ENCODE measurements around the gene RAP1GDS1. TPM values are rescaled to one million over a fixed set of nuclear protein-coding genes. Genes with fewer than 3 reads are reported as not detected.

Gene RAP1GDS1
- total and polyA plus RNA-seq, 2 of the 13 experiments (the other 11 are each of a cell fraction or from before 2014, with no cell fraction given): 19.3 to 42.5 TPM

- no peaks in the 10 kb centered on the region; a peak in 1 of 5 replicates for H3K36me3 ChIP-seq (replicated peaks in 1 of 2; ENCODE audit: control insufficient read depth in 1 of 2, insufficient read depth in 2 of 2, low read length in 2 of 2)
- no peak for FAIRE-seq
Observed at GRCh38 chr4:98341309-98341708, 80.1 kb downstream of the RAP1GDS1 start.

GRCh38 chr4:98343626-98344025 is 82.4 kb downstream of the RAP1GDS1 start:
- no TSS peak for BruUV-seq (replicated peaks)
- POLR2A ChIA-PET: no interaction called here
- DNase-seq (ENCODE audit: low spot score): no peak
- Histone ChIP-seq H3K27ac (ENCODE audit: extremely low read length, insufficient read depth, low read length) (no peak overlapping the region), H4K20me1 (ENCODE audit: insufficient read depth, low read length) (no peaks in the 10 kb centered on the region), H3K4me3 (replicated peaks in 1 of 3; ENCODE audit: insufficient read depth in 1 of 3, low read depth in 2 of 3, low read length in 3 of 3) (no peak overlapping the region), H3K4me2 (ENCODE audit: low read depth, low read length) (no peak overlapping the region), H3K79me2 (ENCODE audit: insufficient read depth, low read length) (no peaks in the 10 kb centered on the region), H2AFZ (ENCODE audit: low read length) (no peak overlapping the region), H3K27me3 (ENCODE audit: control insufficient read depth in 1 of 2, insufficient read depth in 2 of 2, low read length in 2 of 2) (no peaks in the 10 kb centered on the region), H3K9ac (ENCODE audit: insufficient read depth, low read depth, low read length) (no peak overlapping the region), H3K36me3 (replicated peaks in 1 of 2; ENCODE audit: control insufficient read depth in 1 of 2, insufficient read depth in 2 of 2, low read length in 2 of 2) (no peaks in the 10 kb centered on the region; a peak in 1 of 5 replicates), H3K4me1 (ENCODE audit: insufficient read depth, low read length) (no peaks in the 10 kb centered on the region), H3K9me3 (ENCODE audit: low read length) (no peaks in the 10 kb centered on the region)
- FAIRE-seq: no peak
- intact Hi-C loops (cut with micrococcal nuclease; ENCODE audit: unreplicated experiment): no loop called here
- TF ChIP-seq ZNF296 (CRISPR knock-in tag; conservative IDR thresholded peaks at IDR 0.05) (no peak), ZNF33B (CRISPR knock-in tag; IDR thresholded peaks at IDR 0.05) (no peak)
- in situ Hi-C loops (cut with HindIII; ENCODE audit: extremely low pct_ligation_motif_present, low pct_unique_long_range_greater_than_20kb): no loop called here
- 95% methylated on average over 4 of the region's 4 CpGs for WGBS (ENCODE audit: low lambda C conversion rate)
- ATAC-seq: no peak
- CTCF ChIA-PET (ENCODE audit: low intra/inter-chr PET ratio, low total read pairs): no interaction called here

More at GRCh38 chr4:98341309-98341708, 80.1 kb downstream of the RAP1GDS1 start:
- BruUV-seq (replicated peaks): no TSS peak
- H3K9me3 ChIP-seq (ENCODE audit: low read length): no peaks in the 10 kb centered on the region
- DNase-seq (ENCODE audit: low spot score) (no peak), ATAC-seq (no peak)
- WGBS (ENCODE audit: low lambda C conversion rate): 96% methylated on average over 2 of the region's 2 CpGs
- no peak overlapping the region for H3K27ac ChIP-seq (ENCODE audit: extremely low read length, insufficient read depth, low read length)
- H3K4me1 ChIP-seq (ENCODE audit: insufficient read depth, low read length): no peaks in the 10 kb centered on the region
- no peaks in the 10 kb centered on the region for H3K27me3 ChIP-seq (ENCODE audit: control insufficient read depth in 1 of 2, insufficient read depth in 2 of 2, low read length in 2 of 2)
- in situ Hi-C loops (cut with HindIII; ENCODE audit: extremely low pct_ligation_motif_present, low pct_unique_long_range_greater_than_20kb) (no loop called here), intact Hi-C loops (cut with micrococcal nuclease; ENCODE audit: unreplicated experiment) (no loop called here)
- no peaks in the 10 kb centered on the region for H4K20me1 ChIP-seq (ENCODE audit: insufficient read depth, low read length)
- CTCF ChIA-PET (ENCODE audit: low intra/inter-chr PET ratio, low total read pairs): no interaction called here
- no peak for TF ChIP-seq GATA4 (IDR thresholded peaks at IDR 0.05; ENCODE audit: borderline replicate concordance, low read depth)
- TF ChIP-seq IRF2 (CRISPR knock-in tag; IDR thresholded peaks at IDR 0.05): no peak
- TF ChIP-seq TARDBP (CRISPR knock-in tag; IDR thresholded peaks at IDR 0.05): no peak
- TF ChIP-seq SRSF4 (IDR thresholded peaks at IDR 0.05; ENCODE audit: low read depth, low read length, poor library complexity, severe bottlenecking): no peak
- TF ChIP-seq, protein P1, sequence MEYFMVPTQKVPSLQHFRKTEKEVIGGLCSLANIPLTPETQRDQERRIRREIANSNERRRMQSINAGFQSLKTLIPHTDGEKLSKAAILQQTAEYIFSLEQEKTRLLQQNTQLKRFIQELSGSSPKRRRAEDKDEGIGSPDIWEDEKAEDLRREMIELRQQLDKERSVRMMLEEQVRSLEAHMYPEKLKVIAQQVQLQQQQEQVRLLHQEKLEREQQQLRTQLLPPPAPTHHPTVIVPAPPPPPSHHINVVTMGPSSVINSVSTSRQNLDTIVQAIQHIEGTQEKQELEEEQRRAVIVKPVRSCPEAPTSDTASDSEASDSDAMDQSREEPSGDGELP (IDR thresholded peaks at IDR 0.05; ENCODE audit: borderline replicate concordance, low read depth): no peak
- no peak overlapping the region for H3K4me2 ChIP-seq (ENCODE audit: low read depth, low read length)
- H2AFZ ChIP-seq (ENCODE audit: low read length): no peak overlapping the region
- H3K79me2 ChIP-seq (ENCODE audit: insufficient read depth, low read length): no peaks in the 10 kb centered on the region
- POLR2A ChIA-PET: no interaction called here
- no peak overlapping the region for H3K9ac ChIP-seq (ENCODE audit: insufficient read depth, low read depth, low read length)
- no peak overlapping the region for H3K4me3 ChIP-seq (replicated peaks in 1 of 3; ENCODE audit: insufficient read depth in 1 of 3, low read depth in 2 of 3, low read length in 3 of 3)

Measured in HepG2 (cell line).